Measurements from ENCODE around the gene SELENBP1. TPM values are rescaled to one million over a fixed set of nuclear protein-coding genes. Genes with fewer than 3 reads are reported as not detected.

Gene SELENBP1
- total RNA-seq, 2 donors from 2014 or later: 41.7 to 43.6 TPM

- no peak for DNase-seq (ENCODE audit: low spot score)
- Histone ChIP-seq H3K36me3 (peaks cover 34% of the 10 kb centered on the region), H3K27ac (no peak overlapping the region)
These were observed 48.0 kb downstream of the SELENBP1 start for GRCh38 chr1:151324390-151324930.

GRCh38 chr1:151318975-151319374, 53.5 kb downstream of the SELENBP1 start:
- H3K4me1 ChIP-seq: peaks cover 0 to 25% of the 10 kb centered on the region in 2 donors
- H3K27me3 ChIP-seq: no peaks in the 10 kb centered on the region
- no peak overlapping the region for H3K27ac ChIP-seq
- no peaks in the 10 kb centered on the region for H3K9me3 ChIP-seq
- no peak for TF ChIP-seq CTCF (IDR thresholded peaks at IDR 0.05)
- H3K4me3 ChIP-seq: no peak overlapping the region
- no peak for DNase-seq (ENCODE audit: low spot score)
- H3K36me3 ChIP-seq: peaks cover 50% of the 10 kb centered on the region

More at GRCh38 chr1:151324390-151324930, 48.0 kb downstream of the SELENBP1 start:
- Histone ChIP-seq H3K4me3 (no peak overlapping the region), H3K9me3 (no peaks in the 10 kb centered on the region), H3K27me3 (no peaks in the 10 kb centered on the region), H3K4me1 (peaks cover 0 to 39% of the 10 kb centered on the region in 2 donors)
- no peak for TF ChIP-seq CTCF (IDR thresholded peaks at IDR 0.05)

GRCh38 chr1:151315565-151316235, 56.8 kb downstream of the SELENBP1 start:
- no peak for TF ChIP-seq CTCF (IDR thresholded peaks at IDR 0.05)
- Histone ChIP-seq H3K9me3 (no peaks in the 10 kb centered on the region), H3K27me3 (no peaks in the 10 kb centered on the region), H3K27ac (no peak overlapping the region), H3K36me3 (peaks cover 28% of the 10 kb centered on the region), H3K4me3 (no peak overlapping the region), H3K4me1 (peaks cover 0 to 55% of the 10 kb centered on the region in 2 donors)
- no peak for DNase-seq (ENCODE audit: low spot score)

Other genes starting within 250 kb of the SELENBP1 start
- 10 to 100 TPM; 40.0 to 60.7 TPM for gene SEMA6C, start 226.1 kb downstream of the SELENBP1 start, total RNA-seq
- 1 to 10 TPM in 1 of 2 donors, under 1 TPM in 1; 0.56 to 4.8 TPM for gene TNFAIP8L2, start 216.1 kb downstream of the SELENBP1 start, total RNA-seq
- gene LYSMD1, start 206.8 kb downstream of the SELENBP1 start, total RNA-seq: 10 to 100 TPM; 14.6 to 16.1 TPM
- gene SCNM1, start 206.6 kb downstream of the SELENBP1 start, total RNA-seq: 10 to 100 TPM; 14.4 to 14.7 TPM
- not detected for gene TMOD4, start 196.7 kb downstream of the SELENBP1 start, total RNA-seq
- 10 to 100 TPM; 23.4 to 32.1 TPM for gene VPS72, start 182.5 kb downstream of the SELENBP1 start, total RNA-seq
- gene PIP5K1A, start 174.2 kb downstream of the SELENBP1 start, total RNA-seq: 10 to 100 TPM; 35.6 to 41.8 TPM
- 100 to 1,000 TPM; 109 to 157 TPM for gene PSMD4, start 118.0 kb downstream of the SELENBP1 start, total RNA-seq
- 10 to 100 TPM; 12.9 to 26.3 TPM for gene ZNF687, start 90.4 kb downstream of the SELENBP1 start, total RNA-seq
- gene PI4KB, start 45.3 kb downstream of the SELENBP1 start, total RNA-seq: 10 to 100 TPM; 46.5 to 61.8 TPM
- 10 to 100 TPM; 17.9 to 20.2 TPM for gene RFX5, start 25.5 kb downstream of the SELENBP1 start, total RNA-seq
- 100 to 1,000 TPM; 179 to 204 TPM for gene PSMB4, start 26.9 kb upstream of the SELENBP1 start, total RNA-seq
- 10 to 100 TPM; 21.8 to 29.2 TPM for gene POGZ, start 86.8 kb upstream of the SELENBP1 start, total RNA-seq
- 1 to 10 TPM; 3.3 to 5.4 TPM for gene CGN, start 138.7 kb upstream of the SELENBP1 start, total RNA-seq
- 1 to 10 TPM; 4.3 to 7.9 TPM for gene TUFT1, start 167.6 kb upstream of the SELENBP1 start, total RNA-seq
- 10 to 100 TPM; 25.2 to 25.8 TPM for gene SNX27, start 239.3 kb upstream of the SELENBP1 start, total RNA-seq